8988T (cell line): ENCODE measurements around the gene MED6.

Source experiments
- DNase-seq: peaks from one replicate; pipeline ENCODE4 v3.0.0; 2011

The MED6 gene

DNA sequence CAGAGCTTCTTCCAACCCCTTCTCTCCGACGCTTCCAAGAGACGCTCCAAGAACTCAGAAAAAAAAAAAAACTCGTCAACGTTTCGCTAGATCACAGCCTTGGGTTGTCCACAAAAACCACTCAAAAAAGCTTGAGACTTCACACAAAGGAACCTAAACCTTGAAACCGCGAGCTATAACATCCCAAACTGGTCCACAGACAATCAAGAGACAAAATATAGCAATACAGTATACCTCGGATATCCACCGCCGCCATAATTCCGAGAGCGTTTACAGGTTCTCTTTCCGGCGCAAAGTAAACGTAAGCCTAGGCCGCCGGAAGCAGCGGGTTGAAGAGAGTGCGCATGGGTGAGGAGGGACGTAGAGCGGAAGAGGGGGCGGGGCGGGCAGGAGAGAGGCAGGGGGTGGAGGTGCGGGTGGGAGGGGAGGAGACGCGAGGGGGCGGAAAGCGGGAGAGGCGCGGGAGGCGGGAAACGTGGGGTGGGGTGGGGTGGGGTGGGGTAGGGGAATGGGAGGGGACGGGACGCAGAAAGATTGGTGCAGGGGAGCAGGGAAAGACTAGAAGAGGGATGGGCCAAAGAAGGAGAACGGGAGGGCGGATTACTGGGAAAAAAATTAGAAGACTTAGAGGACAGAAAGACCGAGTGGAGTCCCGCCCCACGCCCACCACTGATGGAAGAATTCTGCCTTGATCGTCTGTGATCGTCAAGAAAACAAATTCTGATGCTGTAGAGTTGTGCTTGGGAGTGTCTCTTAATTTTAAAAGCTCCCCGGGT lies at the start of gene MED6:
TSS of gene MED6 (minus strand) at position 274 of the 776 bp plus-strand sequence. CDS start at position 256, 18 bp downstream.
- peak; percentile 46 for DNase-seq

GRCh38 chr14:70649803-70650202 lies 49.3 kb upstream of the MED6 start:
- no peak for DNase-seq

DNA sequence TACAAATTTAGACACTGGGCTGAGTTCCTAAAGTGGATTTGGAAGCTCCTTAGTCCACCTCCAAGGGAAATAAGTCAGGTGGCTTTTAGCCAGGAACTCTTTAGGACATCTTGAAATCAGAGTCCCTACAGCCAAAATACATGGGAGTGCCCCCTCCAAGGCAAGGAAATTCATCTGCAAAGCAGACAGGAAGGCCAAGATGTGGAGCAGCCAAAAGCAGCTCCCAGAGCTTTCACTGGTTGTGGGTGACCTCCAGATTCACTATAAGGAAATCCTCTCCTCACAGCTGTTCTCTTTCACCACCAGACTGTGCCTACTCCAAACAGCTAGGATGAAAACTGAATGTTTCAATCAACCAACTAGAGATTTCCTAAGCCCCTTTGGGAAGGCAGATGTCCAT lies 47.9 kb upstream of the MED6 start:
- DNase-seq: no peak

DNA sequence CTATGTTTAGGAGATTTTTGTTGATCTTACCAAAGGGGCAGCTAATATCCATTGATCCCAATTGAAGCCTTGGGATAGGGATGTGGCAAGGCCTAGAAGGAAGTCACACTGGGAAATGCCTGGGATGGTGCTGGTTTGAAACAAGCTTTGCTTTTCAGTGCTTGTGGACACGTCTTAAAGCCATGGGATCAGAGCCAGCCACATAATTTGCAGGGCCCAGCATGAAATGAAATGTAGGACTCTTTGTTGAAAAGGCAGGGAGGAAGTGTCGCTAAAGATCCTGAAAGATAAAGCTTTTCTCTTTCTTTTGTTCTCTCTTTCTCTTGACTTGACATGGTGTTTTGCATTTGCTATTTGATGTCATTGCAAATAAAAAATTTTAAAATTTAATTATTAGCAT lies 46.2 kb upstream of the MED6 start:
- no peak for DNase-seq

GRCh38 chr14:70645892-70646291 lies 45.4 kb upstream of the MED6 start:
- no peak for DNase-seq

GRCh38 chr14:70643967-70644366 lies 43.5 kb upstream of the MED6 start:
- no peak for DNase-seq

DNA sequence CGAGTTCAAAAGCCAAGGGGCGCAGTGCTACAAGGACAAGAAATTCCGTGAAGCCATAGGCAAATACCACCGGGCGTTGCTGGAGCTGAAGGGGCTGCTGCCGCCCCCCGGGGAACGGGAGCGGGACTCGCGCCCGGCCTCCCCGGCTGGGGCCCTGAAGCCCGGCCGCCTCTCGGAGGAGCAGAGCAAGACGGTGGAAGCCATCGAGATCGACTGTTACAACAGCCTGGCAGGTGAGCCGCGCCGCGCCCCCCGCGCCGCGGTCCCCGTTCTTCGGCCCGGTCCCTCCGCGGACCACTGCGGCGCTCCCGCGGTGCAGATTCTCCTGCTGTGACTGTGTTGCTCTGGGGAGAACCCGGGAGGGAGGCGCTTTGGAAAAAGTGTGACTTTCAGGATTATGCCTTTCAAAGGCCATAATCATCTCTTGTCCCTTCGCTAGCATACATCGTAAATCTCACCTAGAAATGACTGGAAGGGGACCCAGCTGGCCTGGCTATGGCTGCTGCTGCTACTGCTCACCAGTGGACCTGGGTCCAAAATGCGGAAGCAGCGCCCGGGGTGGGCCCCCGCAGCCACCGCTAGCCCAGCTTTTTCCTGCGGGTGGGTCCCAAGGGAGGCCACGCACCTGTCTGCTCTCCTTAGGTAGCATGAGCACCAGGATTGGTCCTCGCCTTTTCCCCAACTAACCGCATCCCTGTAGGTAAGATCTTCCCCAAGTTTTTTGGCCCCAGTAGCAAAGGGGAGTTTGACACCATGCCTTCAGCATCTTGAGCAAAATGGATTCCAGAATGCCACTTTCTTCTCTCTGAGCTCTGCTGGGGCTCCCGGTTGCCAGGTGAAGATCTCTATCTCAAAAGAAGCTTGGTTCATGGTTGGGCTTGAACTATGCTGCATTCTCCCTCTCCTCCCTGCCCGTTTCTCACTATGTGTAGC lies 42.1 kb upstream of the MED6 start:
- peak; percentile 43 for DNase-seq

DNA sequence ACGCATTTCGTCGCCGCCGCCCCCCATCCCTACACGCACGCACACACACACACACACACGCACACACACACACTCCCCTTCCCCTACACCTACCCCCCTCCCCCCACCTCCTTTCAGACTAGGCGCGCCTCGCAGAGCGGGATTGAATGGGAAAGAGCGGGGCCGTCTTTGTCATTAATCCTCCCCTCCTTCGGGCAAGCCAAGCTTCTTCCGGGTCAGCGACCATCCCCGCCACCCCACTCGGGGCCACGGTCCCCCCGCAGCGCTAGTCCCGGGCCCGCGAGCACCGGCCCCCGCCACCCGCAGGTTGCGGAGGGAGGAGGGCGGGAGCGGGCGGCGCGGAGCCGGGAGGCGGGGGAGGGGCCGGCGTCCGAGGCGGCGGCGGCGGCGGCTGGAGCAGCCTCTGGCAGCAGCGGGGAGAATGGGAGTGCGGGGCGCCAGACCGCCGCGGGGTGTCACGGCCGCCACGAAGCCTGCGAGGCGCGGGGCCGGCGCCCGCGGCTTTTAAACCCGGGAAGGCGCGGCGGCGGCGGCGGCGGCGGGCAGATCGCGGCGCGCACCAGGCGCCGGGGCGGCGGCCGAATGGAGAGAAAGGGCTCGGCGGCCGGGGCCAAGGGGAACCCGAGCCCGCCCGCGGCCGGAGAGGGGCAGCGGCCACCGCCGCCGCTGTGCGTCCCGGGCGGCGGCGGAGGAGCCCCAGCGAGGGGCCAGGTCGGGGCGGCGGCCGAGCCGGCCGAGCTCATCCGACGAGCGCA lies 41.3 kb upstream of the MED6 start, which contains the start of gene TTC9:
TSS of gene TTC9 (plus strand) at position 369 of the 755 bp plus-strand sequence. CDS start at position 583, 214 bp downstream.
- DNase-seq: peak; percentile 60

GRCh38 chr14:70640938-70641547 lies 40.6 kb upstream of the MED6 start:
- DNase-seq: peak; percentile 74

- DNase-seq: no peak
Observed at GRCh38 chr14:70638416-70638815, 38.0 kb upstream of the MED6 start.

DNA sequence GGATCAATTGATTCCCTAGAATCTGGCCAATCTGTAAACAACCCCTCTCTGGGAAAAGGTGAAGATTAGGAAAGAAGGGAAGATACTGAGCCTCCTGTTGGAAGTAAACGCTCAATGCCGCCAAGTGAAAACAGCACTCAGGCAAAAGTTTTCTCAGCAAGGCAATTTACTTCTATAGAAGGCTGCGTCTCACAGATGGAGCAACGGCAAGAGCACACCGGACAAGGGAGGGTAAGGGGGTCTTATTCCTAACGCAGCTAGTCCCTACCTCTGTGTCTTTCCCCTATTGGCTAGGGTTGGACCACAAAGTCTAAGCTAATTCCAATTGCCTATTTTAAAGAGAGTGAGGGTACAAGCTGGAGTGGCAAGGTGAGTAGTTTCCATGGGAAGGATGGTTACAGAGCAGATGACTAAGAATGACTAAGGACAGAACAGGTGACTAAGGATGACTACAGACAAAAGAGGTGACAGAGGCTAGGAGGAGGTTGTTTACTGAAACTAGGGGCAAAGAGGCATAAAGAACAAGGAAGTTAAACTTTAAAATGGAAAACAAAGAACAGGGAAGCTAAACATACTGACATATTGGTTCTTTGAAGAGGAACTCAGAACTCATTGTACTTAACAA lies 35.6 kb upstream of the MED6 start:
- DNase-seq: no peak

GRCh38 chr14:70631948-70632347 lies 31.5 kb upstream of the MED6 start:
- no peak for DNase-seq

GRCh38 chr14:70624972-70625371 lies 24.5 kb upstream of the MED6 start:
- no peak for DNase-seq

DNA sequence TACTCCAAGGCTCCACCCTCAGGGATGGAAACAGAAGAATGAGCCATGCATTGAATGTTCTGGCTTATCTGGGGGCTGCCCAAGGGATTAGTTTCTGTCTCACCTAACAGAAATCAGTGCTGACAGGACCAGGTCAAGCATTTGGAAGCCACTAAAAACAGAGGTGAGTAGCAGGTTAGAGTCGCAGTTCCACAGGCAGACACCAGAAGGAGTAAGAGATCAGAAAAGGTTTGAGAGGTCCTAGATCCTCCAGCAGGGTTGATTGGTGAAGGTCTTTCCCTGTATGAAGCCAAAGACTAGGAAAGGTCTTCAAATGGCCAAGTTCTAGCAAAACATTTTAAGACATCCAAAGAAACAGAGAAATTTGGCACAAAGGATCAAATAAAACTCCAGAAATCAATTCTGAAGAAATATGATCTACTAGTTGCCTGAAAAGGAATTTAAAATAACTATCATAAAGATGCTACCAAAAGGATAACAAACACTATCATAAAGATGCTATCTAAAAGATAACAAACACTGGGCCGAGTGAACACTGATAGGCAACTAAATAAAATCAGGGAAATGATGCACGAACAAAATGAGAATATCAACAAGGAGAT lies 21.8 kb upstream of the MED6 start:
- DNase-seq: no peak

GRCh38 chr14:70619708-70620107 lies 19.3 kb upstream of the MED6 start:
- no peak for DNase-seq

DNA sequence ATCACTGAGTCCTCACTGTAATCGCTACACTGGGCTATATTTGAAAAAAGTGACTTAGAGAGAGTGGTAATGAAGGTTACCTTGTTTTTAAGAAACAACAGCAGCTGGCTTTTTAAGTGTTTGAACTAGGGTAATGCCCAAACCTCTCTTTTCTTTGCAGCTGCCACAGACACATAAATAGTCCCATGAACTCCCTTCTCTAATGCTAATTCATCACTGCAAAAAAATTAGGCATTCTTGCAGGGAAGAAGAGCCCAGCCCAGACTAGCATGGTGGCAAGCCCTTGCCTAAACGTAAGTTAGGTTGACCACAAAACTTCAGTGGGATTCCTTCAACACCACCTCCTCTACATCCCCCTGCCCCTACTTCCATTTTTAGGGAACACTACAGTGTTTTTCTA lies 17.9 kb upstream of the MED6 start:
- DNase-seq: no peak

DNA sequence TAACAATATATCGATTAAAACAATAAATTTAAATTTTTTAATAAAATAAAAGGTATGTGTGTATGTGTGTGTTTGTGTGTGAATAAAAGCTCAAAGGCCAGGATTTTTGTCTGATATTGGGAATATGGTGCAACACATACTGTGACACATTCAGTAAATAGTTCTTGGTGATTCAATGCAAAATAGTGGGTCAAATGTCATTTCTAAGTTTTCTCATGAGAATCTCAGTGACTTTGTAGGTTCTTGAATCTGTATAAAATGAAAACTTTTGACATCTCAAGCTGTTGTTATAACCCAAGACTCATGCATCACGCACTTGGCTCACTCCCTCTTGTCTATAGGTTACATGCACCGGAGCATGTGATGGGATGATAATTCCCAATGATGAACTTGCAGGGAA lies 16.2 kb upstream of the MED6 start:
- DNase-seq: no peak

- no peak for DNase-seq
Observed at GRCh38 chr14:70611216-70611615, 10.8 kb upstream of the MED6 start.

DNA sequence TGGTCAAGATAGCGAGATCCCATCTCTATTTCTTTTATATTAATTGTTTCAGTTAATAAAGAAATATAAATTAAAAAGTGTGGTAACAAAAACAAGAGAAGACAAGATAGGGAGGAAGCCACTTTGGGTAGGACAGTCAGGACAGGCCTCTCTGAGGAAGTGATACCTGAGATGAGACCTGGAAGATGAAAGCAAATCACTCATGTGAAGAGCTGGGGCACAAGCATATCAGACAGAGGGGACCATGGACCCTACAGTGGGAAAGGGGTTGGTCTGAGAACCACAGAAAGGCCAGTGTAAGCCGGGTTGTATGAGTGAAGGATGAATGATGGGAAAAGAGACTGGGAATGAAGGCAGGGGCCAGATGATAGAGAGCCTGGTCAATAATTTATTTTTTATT lies 1.8 kb upstream of the MED6 start:
- no peak for DNase-seq

DNA sequence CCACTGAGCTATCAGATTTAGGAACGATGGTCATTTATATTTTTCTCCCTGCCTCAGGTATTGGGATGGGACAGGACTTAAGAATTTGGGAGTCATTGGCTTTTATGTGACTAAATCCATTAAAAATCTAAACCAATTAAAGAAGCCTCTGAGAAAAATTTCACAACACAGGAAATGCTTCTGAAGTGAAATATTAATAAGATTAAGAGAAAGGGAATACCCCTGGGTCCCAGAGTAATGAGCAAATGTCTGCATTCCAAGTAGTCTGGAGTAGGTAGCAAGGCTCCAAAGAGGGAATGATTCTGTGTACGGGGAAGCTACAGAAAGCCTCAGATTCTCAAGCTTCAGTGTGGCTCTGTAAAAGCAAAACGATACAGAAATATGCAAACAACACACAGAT lies 707 bp upstream of the MED6 start:
- no peak for DNase-seq

GRCh38 chr14:70599345-70599744 lies 1.1 kb downstream of the MED6 start:
- DNase-seq: no peak

DNA sequence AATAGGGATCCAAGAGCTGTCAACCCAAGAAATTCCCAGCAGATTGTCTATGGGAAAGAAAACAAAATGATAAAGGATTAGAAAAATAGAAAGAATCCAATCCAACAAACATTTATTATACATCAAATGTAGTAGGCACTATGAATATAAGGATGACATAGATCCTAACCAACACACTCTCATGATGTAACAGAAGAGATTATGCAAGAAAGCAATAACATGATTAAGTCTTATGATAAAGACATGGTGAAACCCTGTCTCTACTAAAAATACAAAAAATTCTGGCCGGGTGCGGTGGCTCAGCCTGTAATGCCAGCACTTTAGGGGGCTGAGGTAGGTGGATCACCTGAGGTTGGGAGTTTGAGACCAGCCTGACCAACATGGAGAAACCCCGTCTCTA lies 2.7 kb downstream of the MED6 start:
- no peak for DNase-seq
